Dedifferentiated amniotic fluid mesenchymal stem cell (primary cell): ENCODE results near the gene KRT71.
A peak's percentile ranks its signal among the peaks of the same experiment; 100 is the strongest.
"Not testable (repeated sequence)": the region's sequence is repeated elsewhere in the genome, so short reads cannot be mapped to it uniquely, and the experiment has no call there.

ENCODE experiments used
- DNase-seq: peaks from one replicate; pipeline ENCODE4 v3.0.0-alpha.2; 2016; ENCODE audit errors: extremely low spot score

KRT71 gene

DNA sequence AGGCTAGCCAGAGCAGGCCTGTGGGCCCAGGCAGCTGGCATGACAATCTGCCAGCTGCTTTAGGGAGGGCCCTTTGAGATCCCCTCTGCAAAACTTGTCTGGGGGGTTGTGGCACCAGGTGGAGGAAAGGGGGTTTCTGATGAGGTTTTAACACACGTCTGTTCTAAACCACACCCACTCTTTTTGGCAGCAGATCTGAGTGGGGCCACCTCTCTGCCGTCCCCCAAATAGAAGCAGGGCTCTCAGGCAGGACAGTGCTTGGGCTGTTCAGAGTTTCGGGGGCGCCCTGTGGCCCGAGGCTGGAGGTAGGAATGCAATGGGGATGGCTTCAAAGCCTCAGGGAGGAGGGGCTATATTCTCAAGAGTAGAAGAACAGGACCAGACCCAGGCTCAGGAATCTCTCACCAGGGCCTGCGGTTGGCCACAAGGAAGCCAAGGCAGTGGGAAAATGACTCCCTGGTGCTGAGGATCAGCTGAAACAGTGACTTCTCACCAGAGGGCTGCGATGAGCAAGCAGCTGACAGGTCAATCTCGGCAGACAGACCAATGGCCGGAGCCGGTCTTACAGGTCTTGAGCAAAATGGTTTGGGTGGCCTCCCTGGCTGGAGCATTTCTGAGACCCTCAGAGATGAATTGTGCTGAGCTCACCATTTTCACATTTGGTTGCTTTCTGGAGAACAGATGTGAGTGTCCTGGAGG is 31.2 kb downstream of the KRT71 start:
- DNase-seq: no peak

DNA sequence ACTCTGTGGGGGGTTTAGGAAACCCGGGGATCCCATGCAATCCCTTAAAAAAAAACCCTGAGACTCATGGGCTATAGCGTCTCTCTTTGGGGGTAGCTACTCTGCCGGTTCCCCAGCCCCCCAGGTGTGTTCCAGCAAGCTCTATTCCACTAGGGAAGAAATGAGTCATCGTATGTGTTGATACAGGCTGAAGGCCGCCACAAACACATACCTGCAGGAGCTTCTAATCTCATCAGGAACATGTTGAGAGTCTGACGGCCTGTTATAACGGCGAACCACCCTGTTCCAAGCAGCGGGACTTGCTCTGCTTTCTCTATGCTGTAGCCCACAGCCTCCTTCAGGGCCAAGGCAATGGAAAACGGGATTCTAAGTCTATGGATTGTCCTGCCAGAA is 31.8 kb downstream of the KRT71 start:
- no peak for DNase-seq

DNA sequence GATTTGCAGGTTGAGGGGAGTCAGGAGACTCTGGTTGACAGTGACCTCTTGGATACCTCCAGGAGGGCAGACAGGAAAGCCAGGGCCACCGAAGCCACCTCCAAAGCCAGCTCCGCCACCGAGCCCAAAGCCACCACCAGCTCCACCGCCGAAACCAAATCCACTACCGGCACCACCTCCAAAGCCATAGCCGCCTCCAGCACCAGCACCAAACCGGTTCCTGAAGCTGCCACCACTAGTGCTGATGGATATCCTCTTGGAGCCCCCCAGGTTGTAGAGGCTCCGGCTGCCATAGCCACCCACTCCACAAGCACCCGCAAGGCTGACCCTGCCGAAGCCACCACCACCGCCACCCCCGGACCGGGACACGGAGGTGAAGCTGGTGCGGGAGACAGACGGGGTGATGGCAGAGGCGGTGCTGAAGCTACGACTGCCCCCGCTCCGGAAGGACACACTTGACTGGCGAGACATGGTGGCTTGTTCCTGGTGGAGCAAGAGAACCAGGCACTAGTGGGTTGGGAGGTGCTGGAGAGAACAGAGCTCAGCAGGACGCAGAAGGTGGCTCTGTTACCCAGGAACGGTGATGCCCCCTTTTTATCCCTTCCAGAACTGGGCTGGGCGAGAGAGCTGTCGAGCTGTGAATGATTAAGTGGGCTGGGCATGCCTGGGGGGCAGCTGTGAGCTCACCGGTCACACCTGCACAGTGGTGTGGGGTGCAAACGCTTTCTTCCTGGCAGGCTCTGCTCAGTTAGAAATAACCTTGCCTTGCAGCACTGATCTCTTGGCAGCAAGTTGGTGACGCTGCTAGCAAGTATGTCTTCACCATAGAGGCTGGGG is 32.9 kb downstream of the KRT71 start, which contains the start of gene KRT5:
Gene KRT5 (minus strand): TSS at position 569 of the 837 bp plus-strand sequence. CDS start 98 bp downstream, at position 471.
- no peak for DNase-seq

DNA sequence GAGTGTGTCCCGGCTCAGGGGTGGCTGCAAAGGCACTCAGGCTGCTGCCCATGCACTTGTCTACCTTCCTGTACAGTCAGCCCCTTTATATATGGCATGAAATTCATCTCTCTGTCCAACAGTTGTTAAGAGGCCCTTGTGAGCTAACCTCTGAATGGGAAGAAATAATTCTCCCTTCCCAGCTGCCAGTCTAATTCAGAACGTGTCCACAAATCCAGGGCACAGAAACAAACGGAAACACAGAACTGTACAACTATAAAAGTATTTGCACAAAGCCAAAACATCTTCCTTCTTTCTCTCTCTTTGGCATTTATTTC is 33.6 kb downstream of the KRT71 start:
- no peak for DNase-seq

DNA sequence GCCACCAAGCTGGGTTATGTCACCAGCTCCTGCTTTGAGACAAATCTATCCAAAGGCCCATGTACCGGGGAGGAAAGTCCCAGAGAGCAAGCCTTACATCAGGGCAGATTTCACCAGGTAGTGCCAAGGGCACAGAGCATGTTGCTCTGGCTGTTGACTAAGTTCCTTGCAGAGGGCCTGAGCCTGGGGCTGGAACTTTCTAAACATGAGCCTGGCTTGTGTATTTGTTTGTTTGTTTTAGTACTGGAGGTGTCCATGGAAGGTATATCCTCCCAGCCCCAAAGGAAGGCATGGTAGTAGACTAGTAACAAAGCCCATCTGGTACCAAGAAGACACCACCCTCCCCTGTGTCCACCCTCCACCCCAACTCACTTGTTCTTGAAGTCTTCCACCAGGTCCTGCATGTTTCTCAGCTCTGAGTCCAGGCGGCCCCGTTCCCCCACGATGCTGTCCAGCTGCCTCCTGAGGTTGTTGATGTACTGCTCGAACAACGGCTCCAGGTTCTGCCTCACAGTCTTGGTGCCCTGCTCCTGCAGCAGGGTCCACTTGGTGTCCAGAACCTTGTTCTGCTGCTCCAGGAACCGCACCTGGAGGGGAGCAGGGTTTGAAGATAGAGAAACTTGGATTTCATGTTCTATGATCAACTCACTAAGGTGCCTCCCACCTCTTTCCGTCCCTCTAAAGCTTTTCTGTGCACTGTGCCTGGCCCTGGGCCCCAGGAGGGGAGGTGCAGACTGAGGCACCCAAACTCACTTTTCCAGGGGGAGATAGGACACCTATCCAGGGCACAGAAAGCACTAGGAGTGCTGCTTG is 34.2 kb downstream of the KRT71 start:
- no peak for DNase-seq

DNA sequence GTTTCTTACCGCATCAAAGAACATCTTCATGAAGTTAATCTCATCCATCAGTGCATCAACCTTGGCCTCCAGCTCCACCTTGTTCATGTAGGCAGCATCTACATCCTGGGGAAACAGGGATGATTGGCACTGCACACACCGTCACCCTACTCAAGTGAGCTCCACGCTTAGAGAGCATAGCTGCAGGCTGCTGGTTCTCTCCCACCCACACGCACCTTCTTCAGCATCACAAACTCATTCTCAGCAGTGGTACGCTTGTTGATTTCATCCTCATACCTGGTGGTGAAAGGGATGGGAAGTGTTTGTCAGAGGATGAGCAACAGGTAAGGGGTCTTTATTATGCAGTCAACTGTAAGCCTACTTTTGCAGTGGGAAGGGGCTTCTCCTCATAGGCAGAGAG is 35.1 kb downstream of the KRT71 start:
- no peak for DNase-seq

DNA sequence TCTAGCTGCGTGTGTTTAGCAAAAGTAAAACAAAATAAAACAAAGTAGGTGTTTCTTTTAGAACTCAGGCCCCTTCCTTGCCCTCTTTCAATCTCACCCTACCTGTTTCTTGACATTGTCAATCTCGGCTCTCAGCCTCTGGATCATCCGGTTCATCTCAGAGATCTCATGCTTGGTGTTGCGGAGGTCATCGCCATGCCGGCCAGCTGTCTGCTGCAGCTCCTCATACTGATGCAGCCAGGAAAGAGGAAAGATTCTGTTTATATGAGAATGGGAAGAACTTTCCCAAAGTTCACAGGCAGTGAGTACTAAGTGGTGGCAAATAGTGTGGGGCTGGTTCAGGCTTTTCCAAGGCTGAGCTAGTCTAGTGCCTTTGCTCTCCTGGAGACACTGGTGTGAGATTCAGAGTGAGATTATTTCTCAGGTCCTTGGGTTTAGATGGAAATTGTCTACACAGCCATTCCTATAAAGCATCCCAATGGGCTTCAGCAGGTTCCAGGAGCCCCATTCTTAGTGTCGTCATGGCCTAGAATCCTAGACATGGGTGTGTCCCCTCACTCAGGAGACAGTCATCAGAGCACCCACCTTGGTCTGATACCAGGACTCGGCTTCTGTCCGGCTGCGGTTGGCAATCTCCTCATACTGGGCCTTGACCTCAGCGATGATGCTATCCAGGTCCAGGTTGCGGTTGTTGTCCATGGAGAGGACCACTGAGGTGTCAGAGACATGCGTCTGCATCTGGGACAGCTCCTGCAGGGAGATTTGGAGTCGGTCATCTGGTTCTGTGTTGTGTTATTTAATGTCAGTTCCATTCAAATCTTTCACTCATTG is 35.7 kb downstream of the KRT71 start:
- DNase-seq: no peak

DNA sequence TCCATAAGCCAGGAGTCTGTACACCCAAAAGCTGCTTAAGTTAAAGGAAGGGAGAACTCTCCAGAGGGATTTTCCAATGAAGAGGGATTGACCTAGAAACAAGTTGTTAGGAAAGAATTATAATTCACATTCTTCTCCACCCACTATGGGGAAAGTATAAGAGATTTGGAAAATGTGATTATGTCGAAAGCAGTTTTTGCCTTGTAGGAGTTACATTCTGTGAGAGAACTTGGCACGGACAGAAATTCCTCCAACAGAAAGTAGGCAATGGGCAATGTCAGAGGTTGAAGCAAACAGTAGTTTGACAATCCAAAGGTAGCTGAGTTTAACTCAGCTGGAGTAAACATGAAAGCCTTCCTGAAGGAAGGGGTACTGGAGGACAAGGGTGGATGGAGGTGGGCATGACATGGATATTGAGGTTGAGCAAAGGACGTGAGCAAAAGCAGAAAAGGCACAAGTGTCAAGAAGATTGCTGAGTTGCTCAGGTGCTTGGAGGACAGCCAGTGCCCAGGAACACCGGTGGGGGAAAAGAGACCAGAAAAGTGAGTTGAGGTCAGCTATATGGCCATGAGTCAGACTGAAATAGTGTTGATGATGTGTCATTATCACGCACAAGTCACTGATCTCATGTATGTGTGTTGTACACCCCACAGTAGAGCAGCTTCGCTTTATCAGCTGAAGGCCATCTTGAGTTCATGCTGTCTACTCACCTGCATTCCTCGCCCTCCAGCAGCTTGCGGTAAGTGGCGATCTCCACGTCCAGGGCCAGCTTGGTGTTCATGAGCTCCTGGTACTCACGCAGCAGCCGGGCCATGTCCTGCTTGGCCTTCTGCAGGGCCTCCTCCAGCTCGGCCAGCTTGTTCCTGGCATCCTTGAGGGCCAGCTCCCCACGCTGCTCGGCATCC is 36.8 kb downstream of the KRT71 start:
- DNase-seq: no peak

DNA sequence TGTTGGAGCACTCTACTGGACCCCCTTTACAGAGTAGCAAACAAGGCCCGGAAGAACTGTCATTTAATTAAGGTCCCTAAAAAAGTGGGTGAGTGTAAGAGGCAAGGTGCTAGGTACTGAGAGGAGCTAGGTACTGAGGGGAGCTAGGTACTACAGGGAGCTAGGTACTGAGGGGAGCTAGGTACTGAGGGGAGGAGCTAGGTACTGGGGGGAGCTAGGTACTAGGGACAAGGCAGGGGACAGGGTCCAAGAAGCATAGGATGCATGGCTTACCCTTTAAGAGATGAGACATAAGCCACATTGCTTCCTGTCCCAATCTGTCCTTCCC is 37.7 kb downstream of the KRT71 start:
- no peak for DNase-seq

DNA sequence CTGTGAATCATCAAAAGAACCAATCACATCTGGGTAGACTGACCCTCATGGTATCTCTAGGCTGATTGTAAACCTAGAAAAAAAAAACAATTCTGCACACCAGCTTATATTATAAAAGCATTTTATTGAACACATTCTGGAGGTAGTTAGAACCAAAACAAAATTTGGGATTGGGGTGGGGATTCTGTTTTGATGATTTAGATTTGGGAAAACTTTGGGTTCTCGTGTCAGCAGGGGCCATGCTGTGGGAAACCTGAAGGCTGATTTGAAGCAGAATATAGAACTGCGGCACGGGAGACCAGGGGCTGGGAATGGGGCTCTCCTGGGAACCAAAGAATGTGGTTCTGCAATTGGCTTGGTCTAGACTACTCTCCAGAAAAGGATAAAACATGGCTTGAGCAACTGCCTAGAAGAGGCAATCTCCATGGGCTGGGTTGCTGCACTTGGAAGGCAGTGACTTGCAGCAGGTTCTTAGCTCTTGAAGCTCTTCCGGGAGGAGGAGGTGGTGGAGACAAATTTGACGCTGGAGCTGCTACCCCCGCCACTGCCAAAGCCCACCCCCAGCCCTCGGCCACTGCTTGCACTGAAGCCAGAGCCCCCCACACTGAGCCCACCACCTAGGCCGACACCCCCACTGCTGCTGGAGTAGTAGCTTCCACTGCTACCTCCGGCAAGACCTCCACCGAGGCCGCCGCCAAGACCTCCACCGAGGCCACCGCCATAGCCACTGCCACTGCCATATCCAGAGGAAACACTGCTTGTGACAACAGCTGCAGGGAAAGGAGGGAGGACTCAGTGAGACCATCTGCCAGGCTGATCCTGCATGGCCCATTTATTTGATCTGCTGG is 38.2 kb downstream of the KRT71 start:
- DNase-seq: no peak

DNA sequence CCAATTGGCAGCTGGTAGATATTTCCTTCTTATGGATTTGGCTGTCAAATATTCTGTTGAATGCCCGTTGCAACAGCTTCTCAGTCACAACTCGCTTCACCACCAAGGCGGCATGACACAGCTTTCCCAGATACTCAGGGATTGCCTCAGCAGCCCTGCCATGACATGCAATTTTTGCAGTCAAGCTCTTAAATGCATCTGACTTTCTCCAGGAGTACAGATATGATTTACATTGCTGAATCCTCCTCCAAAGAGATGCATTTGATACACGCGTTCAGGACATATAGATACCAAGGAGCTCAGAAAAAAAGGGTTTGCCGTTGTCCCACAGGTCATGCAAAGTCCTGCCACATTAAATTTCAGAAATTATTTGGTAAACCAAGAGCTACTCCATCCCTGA is 39.2 kb downstream of the KRT71 start:
- no peak for DNase-seq

DNA sequence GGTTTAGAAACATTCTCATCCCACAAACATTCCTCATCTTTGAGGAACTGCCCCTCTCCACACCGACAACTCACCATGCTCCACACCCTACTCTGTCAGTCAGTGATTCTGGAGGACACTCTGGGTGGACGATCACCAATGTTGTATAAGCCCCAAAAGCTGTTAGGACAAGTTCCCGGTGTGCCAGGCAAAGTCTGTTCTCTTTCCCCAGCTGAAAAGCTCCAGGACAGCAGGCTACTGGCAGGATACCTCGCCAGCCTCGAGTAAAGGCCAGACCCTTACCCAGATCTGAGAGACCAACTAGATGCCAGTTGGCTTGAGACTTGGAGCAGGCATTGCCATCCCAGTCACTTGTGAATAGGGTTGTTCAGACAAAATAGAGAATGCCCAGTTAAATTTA is 44.7 kb downstream of the KRT71 start:
- DNase-seq: no peak

DNA sequence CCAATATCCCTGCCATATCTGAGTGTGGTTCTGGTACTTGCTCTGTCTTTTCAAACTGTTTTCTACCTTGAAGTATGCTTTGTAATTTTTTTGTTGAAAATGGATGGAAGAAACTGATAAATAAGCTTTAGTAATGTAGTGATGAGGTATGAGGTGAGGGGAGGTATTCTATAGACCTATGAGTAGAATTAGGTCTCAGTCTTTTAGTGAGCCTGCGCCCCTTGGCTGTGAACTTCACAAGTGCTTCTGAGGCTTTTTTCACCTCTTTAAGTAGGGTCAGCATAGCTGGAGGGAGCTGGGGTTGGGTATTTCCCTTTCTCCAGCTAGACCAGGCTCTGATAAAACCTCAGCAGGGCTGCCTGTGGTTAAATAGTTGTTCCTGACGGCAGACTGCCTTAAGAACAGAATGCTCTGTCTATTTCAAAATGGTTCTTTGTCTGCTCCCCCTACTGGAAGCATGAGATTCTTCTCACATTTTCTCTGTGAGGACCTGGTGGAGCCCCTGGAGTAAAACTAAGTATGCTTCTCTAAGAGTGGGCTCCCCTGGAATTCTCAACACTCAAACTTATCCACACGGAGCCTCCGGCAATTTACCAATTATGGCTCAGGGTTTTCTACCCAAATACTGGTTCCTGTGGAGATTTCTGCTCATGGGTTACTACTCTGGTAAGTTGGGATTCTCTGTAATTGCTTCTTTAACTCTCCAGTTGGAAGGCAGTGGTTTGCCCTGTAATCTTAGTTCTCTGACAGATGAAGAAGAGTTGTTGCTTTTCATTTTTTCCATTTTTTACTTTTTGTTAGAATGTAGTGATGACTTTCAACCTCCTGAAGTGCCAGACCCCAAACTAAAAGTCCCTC is 45.9 kb downstream of the KRT71 start:
- peak; percentile 47 for DNase-seq

DNA sequence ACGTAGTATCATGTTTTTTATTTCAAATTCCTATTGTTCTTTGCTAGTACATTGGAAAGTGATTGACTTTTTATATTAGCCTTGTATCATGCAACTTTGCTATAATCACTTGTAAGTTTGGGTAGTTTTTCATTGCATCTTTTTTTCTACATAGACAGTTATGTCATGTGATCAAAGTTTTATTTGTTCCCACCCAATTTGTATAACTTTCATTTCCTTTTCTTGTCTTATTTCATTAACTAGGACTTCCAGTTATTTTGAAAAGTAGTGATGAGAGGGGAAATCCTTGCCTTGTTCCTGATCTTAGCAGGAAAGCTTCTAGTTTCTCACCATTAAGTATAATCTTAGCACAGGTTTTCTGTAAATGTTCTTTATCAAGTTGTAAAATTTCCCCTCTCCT is 50.1 kb downstream of the KRT71 start:
- no peak for DNase-seq

DNA sequence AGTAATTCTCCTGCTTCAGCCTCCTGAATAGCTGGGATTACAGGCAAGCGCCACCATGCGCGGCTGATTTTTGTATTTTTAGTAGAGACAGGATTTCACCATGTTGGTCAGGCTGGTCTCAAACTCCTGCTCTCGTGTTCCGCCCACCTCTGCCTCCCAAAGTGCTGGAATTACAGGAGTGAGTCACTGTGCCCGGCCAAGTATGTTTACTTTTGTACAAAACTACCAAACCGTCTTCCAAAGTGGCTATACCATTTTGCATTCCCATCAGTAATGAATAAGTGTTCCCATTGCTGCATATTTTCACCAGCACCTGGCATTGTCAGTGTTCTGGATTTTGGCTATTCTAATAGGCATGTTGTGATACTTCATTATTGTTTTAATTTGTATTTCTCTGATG is 51.5 kb downstream of the KRT71 start:
- DNase-seq: no peak

DNA sequence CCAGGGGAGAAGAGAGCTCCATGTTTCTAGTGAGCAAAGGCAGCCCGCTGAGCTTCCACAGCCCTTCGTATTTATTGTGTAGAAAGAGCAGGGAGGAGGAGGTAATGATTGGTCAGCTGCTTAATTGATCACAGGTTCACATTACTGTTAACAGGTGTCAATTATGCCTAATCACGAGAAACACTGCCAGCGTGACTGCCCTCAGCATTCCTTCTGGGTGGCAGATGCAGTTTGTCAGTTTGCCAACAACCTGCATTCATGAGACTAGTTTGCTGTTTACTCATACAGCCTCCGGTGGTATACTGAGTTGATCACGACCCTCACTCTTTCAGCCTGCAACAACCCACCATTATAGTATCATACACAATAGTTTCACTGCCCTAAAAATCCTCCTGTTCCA is 52.4 kb downstream of the KRT71 start:
- DNase-seq: not testable (repeated sequence)

DNA sequence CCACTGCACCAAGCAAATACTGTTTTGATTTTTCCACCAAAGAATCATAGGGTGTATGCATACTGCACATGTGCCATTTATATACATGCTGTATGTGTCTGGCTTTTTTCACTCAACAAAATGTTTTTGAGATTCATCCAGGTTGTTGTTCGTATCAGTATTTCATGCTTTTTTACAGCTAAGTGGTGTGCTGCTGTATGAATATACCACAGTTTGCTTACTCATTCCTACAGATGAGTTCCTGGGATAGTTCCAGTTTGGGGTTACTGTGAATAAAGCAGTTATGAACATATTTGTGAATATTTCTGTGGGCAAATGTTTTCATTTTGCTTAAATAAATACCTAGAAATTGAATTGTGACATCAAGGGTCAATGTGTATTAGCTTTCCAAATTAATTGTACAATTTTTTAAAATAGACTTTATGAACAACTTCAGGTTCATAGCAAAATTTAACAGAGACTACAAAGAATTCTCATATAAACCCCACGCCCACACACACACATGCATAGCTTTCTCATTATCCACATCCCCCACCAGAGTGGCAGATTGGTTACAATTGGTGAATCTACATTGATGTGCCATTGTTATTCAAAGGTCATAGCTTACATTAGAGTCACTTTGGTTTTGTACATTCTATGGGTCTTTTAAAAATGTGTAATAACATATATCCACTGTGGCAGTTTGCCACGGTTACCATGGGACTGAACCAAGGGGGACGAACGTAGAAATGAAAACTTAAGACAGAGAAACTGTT is 53.0 kb downstream of the KRT71 start:
- DNase-seq: no peak

DNA sequence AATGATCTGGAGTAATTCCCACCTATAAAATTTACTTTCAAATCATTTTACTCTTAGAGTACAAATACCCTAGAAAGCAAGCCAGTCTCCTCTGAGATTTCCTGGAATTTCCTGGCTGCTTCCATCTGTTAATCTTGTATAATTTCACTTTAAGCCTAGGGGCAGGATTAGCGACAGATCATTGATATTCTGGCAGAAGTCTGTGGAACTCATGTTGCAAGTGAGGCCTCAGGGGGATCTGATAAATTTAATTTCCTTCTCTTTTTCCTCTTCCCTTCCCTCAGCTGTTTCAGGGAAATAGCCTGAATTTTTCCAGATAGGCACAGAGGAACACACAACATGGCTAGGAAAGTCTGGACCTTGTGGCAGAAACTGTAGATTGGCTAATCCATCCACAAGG is 54.0 kb downstream of the KRT71 start:
- no peak for DNase-seq
